GM12873 (cell line): Measurements from ENCODE around the gene SLC10A7.
A peak's percentile ranks its signal among the peaks of the same experiment; 100 is the strongest.

Experiments used
- TF ChIP-seq, protein P1 (sequence below): IDR thresholded peaks from 2 replicates; pipeline ENCODE4 v1.5.1; 2012; ENCODE audit warnings: low read depth, mild to moderate bottlenecking, moderate library complexity, low read length, control low read depth; ENCODE audit not compliant: insufficient read depth; ENCODE audit errors: missing control alignments

The SLC10A7 gene, protein sequence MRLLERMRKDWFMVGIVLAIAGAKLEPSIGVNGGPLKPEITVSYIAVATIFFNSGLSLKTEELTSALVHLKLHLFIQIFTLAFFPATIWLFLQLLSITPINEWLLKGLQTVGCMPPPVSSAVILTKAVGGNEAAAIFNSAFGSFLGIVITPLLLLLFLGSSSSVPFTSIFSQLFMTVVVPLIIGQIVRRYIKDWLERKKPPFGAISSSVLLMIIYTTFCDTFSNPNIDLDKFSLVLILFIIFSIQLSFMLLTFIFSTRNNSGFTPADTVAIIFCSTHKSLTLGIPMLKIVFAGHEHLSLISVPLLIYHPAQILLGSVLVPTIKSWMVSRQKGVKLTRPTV

DNA sequence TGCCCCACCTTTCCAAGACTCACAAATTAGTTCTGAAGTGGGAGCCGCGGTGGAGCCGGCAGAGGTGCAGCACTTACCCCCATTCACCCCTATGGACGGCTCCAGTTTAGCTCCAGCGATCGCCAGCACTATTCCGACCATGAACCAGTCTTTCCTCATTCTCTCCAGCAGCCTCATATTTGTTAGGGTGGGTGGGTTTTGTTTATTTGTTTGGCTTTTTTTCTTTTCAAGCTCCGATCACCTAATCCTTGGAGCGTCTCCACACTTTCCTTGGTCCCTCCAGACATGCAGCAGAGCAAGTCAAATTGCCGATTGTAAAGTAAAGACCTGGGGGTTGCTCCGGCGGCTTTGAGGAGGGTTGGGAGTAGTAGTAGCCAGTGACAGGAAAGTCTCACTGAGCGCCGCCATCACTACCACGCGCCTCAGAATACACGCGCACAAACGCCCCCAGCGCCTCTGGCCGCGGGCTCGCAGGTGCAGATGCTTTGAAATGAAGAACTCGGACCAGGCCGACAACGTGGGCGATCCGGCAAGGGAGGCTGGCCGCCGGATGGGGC is at the start of gene SLC10A7:
Gene SLC10A7, minus strand, starts transcription at position 400 of the 557 bp plus-strand sequence. Its CDS starts 223 bp downstream, at position 177.
- TF ChIP-seq, protein P1, sequence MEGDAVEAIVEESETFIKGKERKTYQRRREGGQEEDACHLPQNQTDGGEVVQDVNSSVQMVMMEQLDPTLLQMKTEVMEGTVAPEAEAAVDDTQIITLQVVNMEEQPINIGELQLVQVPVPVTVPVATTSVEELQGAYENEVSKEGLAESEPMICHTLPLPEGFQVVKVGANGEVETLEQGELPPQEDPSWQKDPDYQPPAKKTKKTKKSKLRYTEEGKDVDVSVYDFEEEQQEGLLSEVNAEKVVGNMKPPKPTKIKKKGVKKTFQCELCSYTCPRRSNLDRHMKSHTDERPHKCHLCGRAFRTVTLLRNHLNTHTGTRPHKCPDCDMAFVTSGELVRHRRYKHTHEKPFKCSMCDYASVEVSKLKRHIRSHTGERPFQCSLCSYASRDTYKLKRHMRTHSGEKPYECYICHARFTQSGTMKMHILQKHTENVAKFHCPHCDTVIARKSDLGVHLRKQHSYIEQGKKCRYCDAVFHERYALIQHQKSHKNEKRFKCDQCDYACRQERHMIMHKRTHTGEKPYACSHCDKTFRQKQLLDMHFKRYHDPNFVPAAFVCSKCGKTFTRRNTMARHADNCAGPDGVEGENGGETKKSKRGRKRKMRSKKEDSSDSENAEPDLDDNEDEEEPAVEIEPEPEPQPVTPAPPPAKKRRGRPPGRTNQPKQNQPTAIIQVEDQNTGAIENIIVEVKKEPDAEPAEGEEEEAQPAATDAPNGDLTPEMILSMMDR, result no peak

DNA sequence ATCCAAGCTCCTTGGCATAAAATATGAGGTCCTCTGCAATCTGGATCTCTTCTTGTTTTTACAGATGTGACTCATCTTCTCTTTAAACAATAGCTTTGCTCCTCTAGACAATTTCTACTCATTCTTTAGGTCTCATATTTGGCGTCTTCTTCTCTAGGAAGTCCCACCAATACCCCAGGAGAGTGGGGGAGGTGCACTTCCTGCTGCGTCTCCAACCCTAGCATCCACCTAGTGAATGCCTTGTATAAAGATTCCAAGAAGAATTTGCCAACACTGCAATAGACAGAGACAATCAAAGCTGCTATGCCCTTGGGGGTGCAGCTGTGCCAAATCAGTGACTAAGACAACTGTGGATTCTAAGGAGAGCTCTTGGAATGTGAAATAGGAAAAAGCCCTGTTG is 45.7 kb upstream of the SLC10A7 start:
- TF ChIP-seq, protein P1, result no peak

DNA sequence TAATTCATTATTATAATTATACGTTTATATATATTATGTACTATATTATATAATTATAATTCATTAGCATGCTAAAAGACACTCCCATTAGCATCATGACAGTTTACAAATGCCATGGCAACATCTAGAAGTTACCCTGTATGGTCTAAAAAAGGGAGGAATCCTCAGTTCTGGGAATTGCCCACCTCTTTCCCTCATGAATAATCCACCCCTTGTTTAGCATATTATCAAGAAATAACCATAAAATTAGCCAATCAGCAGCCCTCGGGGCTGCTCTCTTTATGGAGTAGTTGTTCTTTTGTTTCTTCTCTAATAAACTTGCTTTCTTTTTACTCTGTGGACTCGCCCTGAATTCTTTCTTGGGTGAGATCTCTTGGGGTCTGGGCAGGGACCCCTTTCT is 42.8 kb upstream of the SLC10A7 start:
- TF ChIP-seq, protein P1, result no peak

DNA sequence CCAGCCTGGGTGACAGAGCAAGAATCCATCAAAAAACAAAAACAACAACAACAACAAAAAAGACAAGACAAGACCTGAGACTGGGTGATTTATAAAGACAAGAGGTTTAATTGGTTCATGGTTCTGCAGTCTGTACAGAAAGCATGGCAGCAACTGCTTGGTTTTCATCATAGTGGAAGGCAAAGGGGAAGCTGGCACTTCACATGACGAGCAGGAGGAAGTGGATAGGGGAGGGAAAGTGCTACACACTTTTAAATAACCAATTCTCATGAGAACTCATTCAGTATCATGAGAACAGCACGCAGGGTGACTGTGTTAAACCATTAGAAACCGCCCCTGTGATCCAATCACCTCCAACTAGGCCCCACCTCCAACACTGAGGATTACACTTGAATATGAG is 28.4 kb upstream of the SLC10A7 start:
- TF ChIP-seq, protein P1, result no peak

DNA sequence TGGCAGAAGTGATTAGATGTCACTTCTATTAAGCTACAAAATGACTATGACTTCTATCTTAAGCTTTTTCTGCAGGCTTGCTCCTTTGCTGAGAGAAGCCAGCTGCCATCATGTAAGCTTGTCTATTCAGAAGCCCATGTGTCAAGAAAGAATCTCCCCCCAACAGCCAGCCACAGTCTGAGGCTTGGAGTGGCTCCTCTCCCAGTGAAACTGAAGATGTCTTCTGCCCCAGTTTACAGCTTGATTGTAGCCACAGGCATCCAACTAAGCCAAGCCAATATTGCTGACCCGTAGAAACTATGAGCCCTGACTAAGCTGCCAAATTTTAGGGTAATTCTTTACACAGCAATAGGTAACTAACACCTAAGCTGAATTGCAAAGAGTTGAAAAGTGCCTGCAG is 26.7 kb upstream of the SLC10A7 start:
- TF ChIP-seq, protein P1, result no peak

DNA sequence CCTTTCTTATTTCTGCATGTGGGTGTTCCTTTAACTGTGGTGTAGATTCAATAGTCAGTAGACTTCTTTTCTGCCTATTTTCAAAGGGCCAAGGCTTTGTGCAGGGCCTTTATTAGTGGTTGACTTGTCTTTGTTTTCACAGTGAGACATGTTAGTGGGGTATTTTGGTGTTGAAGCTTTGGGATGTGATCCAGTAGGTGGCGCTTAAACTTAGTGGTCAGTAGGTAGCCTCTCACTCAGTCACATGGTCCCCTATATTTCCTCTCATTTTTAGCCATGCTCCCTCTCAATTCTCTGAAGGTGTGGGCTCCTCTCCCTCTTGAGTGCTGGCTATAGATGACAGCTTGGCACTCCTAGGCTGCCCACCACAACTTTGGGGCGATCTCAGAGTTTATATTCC is 23.4 kb upstream of the SLC10A7 start:
- TF ChIP-seq, protein P1, result peak; percentile 48

DNA sequence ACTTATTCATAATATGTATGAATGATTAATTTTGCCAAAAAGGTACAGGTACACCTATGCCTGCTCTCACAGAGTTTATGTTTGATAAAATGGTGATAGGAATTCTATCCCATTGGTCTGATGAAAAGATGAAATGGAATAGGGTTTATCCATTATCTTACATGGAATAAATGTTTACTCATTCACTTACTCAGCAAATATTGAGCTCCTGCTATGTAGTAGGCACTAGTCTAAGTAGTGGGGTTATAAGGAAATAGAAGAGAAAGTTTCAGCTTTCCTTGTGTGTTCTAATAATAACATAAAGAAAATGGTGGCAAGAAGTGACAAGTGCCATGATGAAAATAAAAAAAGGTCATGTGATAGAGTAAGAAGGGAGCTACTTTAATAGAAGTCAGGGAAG is 12.4 kb upstream of the SLC10A7 start:
- TF ChIP-seq, protein P1, result no peak
